Fibroblast of lung (primary cell): ENCODE results near the gene HAPSTR1. TPM values are rescaled to one million over a fixed set of nuclear protein-coding genes. Genes with fewer than 3 reads are reported as not detected.

ENCODE experiments used
- DNase-seq, 2 donors: peaks; one replicate each; pipeline versions ENCODE4 v3.0.0 to v3.0.0-alpha.2; 2010; ENCODE audit warnings: low read depth in 2 of 2
- H2AFZ ChIP-seq: 2 replicates; pipeline ENCODE4 v1.5.1; 2012; ENCODE audit warnings: low read length, control low read depth, inconsistent platforms
- H3K27ac ChIP-seq: 2 replicates; pipeline ENCODE4 v1.5.1; 2011; ENCODE audit warnings: low read length, control low read depth; ENCODE audit not compliant: insufficient read depth
- H3K27me3 ChIP-seq: 2 replicates; pipeline ENCODE4 v1.5.1; 2011; ENCODE audit warnings: mild to moderate bottlenecking, low read length; ENCODE audit not compliant: control insufficient read depth, insufficient read depth
- H3K36me3 ChIP-seq: 2 replicates; pipeline ENCODE4 v1.5.1; 2011; ENCODE audit warnings: low read length; ENCODE audit not compliant: control insufficient read depth, insufficient read depth
- H3K4me1 ChIP-seq: 2 replicates; pipeline ENCODE4 v1.5.1; 2011; ENCODE audit warnings: low read length; ENCODE audit not compliant: control insufficient read depth, insufficient read depth; ENCODE audit errors: extremely low read depth
- H3K4me2 ChIP-seq: 2 replicates; pipeline ENCODE4 v1.5.1; 2011; ENCODE audit warnings: low read length, control low read depth; ENCODE audit not compliant: insufficient read depth; ENCODE audit errors: extremely low read depth
- H3K4me3 ChIP-seq, 4 experiments: fragments of 200-600 bp in 1 of 4; sonication (generic) in 1 of 4; replicated peaks in 1 of 4; 2 replicates each; pipeline ENCODE4 v1.5.1; 2011 to 2016; ENCODE audit warnings: low read length in 4 of 4, low read depth in 3 of 4, mild to moderate bottlenecking in 3 of 4, control low read depth in 2 of 4, inconsistent platforms in 1 of 4, mixed read lengths in 1 of 4; ENCODE audit not compliant: insufficient read depth in 1 of 4; ENCODE audit errors: control extremely low read depth in 1 of 4
- H3K79me2 ChIP-seq: 2 replicates; pipeline ENCODE4 v1.5.1; 2012; ENCODE audit warnings: mild to moderate bottlenecking, low read length, inconsistent platforms; ENCODE audit not compliant: control insufficient read depth, insufficient read depth
- H3K9ac ChIP-seq: 2 replicates; pipeline ENCODE4 v1.5.1; 2011; ENCODE audit warnings: mild to moderate bottlenecking, low read length, control low read depth; ENCODE audit not compliant: insufficient read depth
- H3K9me3 ChIP-seq: 2 replicates; pipeline ENCODE4 v1.5.1; 2012; ENCODE audit warnings: low read depth, low read length; ENCODE audit not compliant: control insufficient read depth, insufficient read depth
- H4K20me1 ChIP-seq: 2 replicates; pipeline ENCODE4 v1.5.1; 2011; ENCODE audit warnings: low read length; ENCODE audit not compliant: control insufficient read depth, insufficient read depth; ENCODE audit errors: extremely low read depth
- CTCF ChIP-seq, 2 donors: IDR thresholded peaks in 1 of 2; conservative IDR thresholded peaks in 1 of 2; 1 replicate in 1 of 2; 2 replicates in 1 of 2; pipeline ENCODE4 v1.5.1; 2011 to 2012; ENCODE audit warnings: low read length in 2 of 2, control low read depth in 1 of 2, inconsistent platforms in 1 of 2, low read depth in 1 of 2, mild to moderate bottlenecking in 1 of 2
- EZH2 ChIP-seq: IDR thresholded peaks from 2 replicates; pipeline ENCODE4 v1.5.1; 2012; ENCODE audit warnings: low read length, control low read depth, mild to moderate bottlenecking; ENCODE audit errors: missing control alignments
- polyA plus RNA-seq, 2 donors: library from polyadenylated mRNA; depleted of rRNA in 1 of 2; stranded (reverse) in 1 of 2; unstranded in 1 of 2; fragments of >200 nt; gene quantifications; 2 replicates each; pipeline ENCODE4 v1.2.1, GENCODE V29; 2011 to 2012; ENCODE audit warnings: missing spikeins in 1 of 2
- total RNA-seq: library from RNA; depleted of rRNA; stranded (reverse); fragments of >200 nt; gene quantifications from 2 replicates; pipeline ENCODE4 v1.2.1, GENCODE V29; 2014

HAPSTR1 gene
- total and polyA plus RNA-seq, 2 donors (not counting 1 experiment from before 2014, with no cell fraction given): 37.5 to 57.3 TPM

GRCh38 chr16:9139965-9140364 is 48.5 kb downstream of the HAPSTR1 start:
- Histone ChIP-seq H3K4me2 (no peak overlapping the region), H3K9ac (no peak overlapping the region), H3K27me3 (no peaks in the 10 kb centered on the region), H3K9me3 (no peaks in the 10 kb centered on the region), H3K4me1 (no peaks in the 10 kb centered on the region), H3K27ac (no peak overlapping the region), H4K20me1 (no peaks in the 10 kb centered on the region), H2AFZ (no peak overlapping the region), H3K4me3 (no peak overlapping the region), H3K36me3 (no peaks in the 10 kb centered on the region), H3K79me2 (no peaks in the 10 kb centered on the region)
- TF ChIP-seq CTCF (conservative IDR thresholded peaks at IDR 0.05 in 1 of 2, IDR thresholded peaks at IDR 0.05 in 1 of 2; ENCODE audit: low read depth in 1 of 2, low read length in 2 of 2) (no peak), EZH2 (no peak)
- DNase-seq: peak; percentile 26 to 31

Other genes with a start within 250 kb of the HAPSTR1 start
- 108 and 150 TPM in 2 replicates for gene CARHSP1, start 222.6 kb upstream of the HAPSTR1 start, total RNA-seq
- 68.7 and 90.9 TPM in 2 replicates for gene CARHSP1, start 222.6 kb upstream of the HAPSTR1 start, polyA plus RNA-seq
- gene LITAFD, start 209.3 kb upstream of the HAPSTR1 start, total RNA-seq: not detected in 2 replicates
- gene LITAFD, start 209.3 kb upstream of the HAPSTR1 start, polyA plus RNA-seq: not detected in 2 replicates
- 48.7 and 49.3 TPM in 2 replicates for gene USP7, start 127.7 kb upstream of the HAPSTR1 start, total RNA-seq
- 22.5 and 27.5 TPM in 2 replicates for gene USP7, start 127.7 kb upstream of the HAPSTR1 start, polyA plus RNA-seq